BLaER1 (cell line): Measurements from ENCODE around the gene MAPT.

ENCODE experiments used
- H3K27ac ChIP-seq: shearing (Covaris generic); formaldehyde crosslinking; 2 replicates; pipeline ENCODE4 v1.8.1; 2022
- H3K27me3 ChIP-seq: shearing (Covaris generic); formaldehyde crosslinking; 2 replicates; pipeline ENCODE4 v1.8.1; 2022
- H3K36me3 ChIP-seq: shearing (Covaris generic); formaldehyde crosslinking; 2 replicates; pipeline ENCODE4 v1.8.1; 2022
- H3K4me1 ChIP-seq: shearing (Covaris generic); formaldehyde crosslinking; 2 replicates; pipeline ENCODE4 v1.8.1; 2022
- H3K4me2 ChIP-seq: shearing (Covaris generic); formaldehyde crosslinking; 2 replicates; pipeline ENCODE4 v1.8.1; 2022
- H3K4me3 ChIP-seq: shearing (Covaris generic); formaldehyde crosslinking; 2 replicates; pipeline ENCODE4 v1.8.1; 2022
- H3K9ac ChIP-seq: shearing (Covaris generic); formaldehyde crosslinking; 2 replicates; pipeline ENCODE4 v1.8.1; 2022
- H3K9me3 ChIP-seq: shearing (Covaris generic); formaldehyde crosslinking; 2 replicates; pipeline ENCODE4 v1.8.1; 2022
- H4K20me1 ChIP-seq: shearing (Covaris generic); formaldehyde crosslinking; 2 replicates; pipeline ENCODE4 v1.8.1; 2022
- Cebpa-rat ChIP-seq: shearing (Covaris generic); IDR thresholded peaks from 2 replicates; pipeline ENCODE4 v1.8.1; 2022

Gene MAPT

GRCh38 chr17:45948498-45948880 lies 54.1 kb downstream of the MAPT start:
- Histone ChIP-seq H3K4me1 (peaks cover 7% of the 10 kb centered on the region; the same call in 1 of the 2 replicates), H3K4me3 (no peak overlapping the region), H3K36me3 (no peaks in the 10 kb centered on the region), H4K20me1 (no peaks in the 10 kb centered on the region), H3K27me3 (peaks cover 22% of the 10 kb centered on the region), H3K9me3 (no peaks in the 10 kb centered on the region), H3K27ac (no peak overlapping the region), H3K9ac (no peak overlapping the region), H3K4me2 (no peak overlapping the region)
- TF ChIP-seq Cebpa-rat: no peak

GRCh38 chr17:45948881-45949624 lies 54.7 kb downstream of the MAPT start:
- peaks cover 22% of the 10 kb centered on the region for H3K27me3 ChIP-seq
- no peak overlapping the region for H3K4me2 ChIP-seq
- H3K27ac ChIP-seq: no peak overlapping the region
- no peak for TF ChIP-seq Cebpa-rat
- no peaks in the 10 kb centered on the region for H4K20me1 ChIP-seq
- H3K4me3 ChIP-seq: no peak overlapping the region
- H3K36me3 ChIP-seq: no peaks in the 10 kb centered on the region
- peaks cover 2% of the 10 kb centered on the region; the same call in 1 of the 2 replicates for H3K4me1 ChIP-seq
- H3K9ac ChIP-seq: no peak overlapping the region
- H3K9me3 ChIP-seq: no peaks in the 10 kb centered on the region

GRCh38 chr17:45949755-45950320 lies 55.5 kb downstream of the MAPT start:
- H4K20me1 ChIP-seq: no peaks in the 10 kb centered on the region
- H3K27me3 ChIP-seq: peaks cover 22% of the 10 kb centered on the region
- no peak for TF ChIP-seq Cebpa-rat
- no peak overlapping the region for H3K4me3 ChIP-seq
- H3K27ac ChIP-seq: no peak overlapping the region
- no peaks in the 10 kb centered on the region for H3K9me3 ChIP-seq
- H3K9ac ChIP-seq: no peak overlapping the region
- no peaks in the 10 kb centered on the region for H3K36me3 ChIP-seq
- no peaks in the 10 kb centered on the region for H3K4me1 ChIP-seq
- no peak overlapping the region for H3K4me2 ChIP-seq

- no peaks in the 10 kb centered on the region for H3K36me3 ChIP-seq
- no peak for TF ChIP-seq Cebpa-rat
- no peaks in the 10 kb centered on the region for H4K20me1 ChIP-seq
- no peak overlapping the region for H3K4me2 ChIP-seq
- no peak overlapping the region for H3K9ac ChIP-seq
- H3K9me3 ChIP-seq: no peaks in the 10 kb centered on the region
- no peak overlapping the region for H3K4me3 ChIP-seq
- no peaks in the 10 kb centered on the region for H3K4me1 ChIP-seq
- H3K27ac ChIP-seq: no peak overlapping the region
- peaks cover 22% of the 10 kb centered on the region for H3K27me3 ChIP-seq
Observed at GRCh38 chr17:45950888-45951287, 56.5 kb downstream of the MAPT start.

- no peak for TF ChIP-seq Cebpa-rat
- Histone ChIP-seq H3K36me3 (no peaks in the 10 kb centered on the region), H3K9ac (no peak overlapping the region), H3K9me3 (no peaks in the 10 kb centered on the region), H3K27me3 (peaks cover 22% of the 10 kb centered on the region), H3K27ac (no peak overlapping the region), H4K20me1 (no peaks in the 10 kb centered on the region), H3K4me1 (no peaks in the 10 kb centered on the region), H3K4me2 (no peak overlapping the region), H3K4me3 (no peak overlapping the region)
Observed at GRCh38 chr17:45951403-45951802, 57.0 kb downstream of the MAPT start.

GRCh38 chr17:45951941-45952340 lies 57.6 kb downstream of the MAPT start:
- no peaks in the 10 kb centered on the region for H3K36me3 ChIP-seq
- no peak overlapping the region for H3K9ac ChIP-seq
- peaks cover 22% of the 10 kb centered on the region for H3K27me3 ChIP-seq
- no peak for TF ChIP-seq Cebpa-rat
- H3K27ac ChIP-seq: no peak overlapping the region
- no peaks in the 10 kb centered on the region for H3K9me3 ChIP-seq
- H3K4me1 ChIP-seq: no peaks in the 10 kb centered on the region
- no peaks in the 10 kb centered on the region for H4K20me1 ChIP-seq
- H3K4me3 ChIP-seq: no peak overlapping the region
- no peak overlapping the region for H3K4me2 ChIP-seq

- H3K4me3 ChIP-seq: no peak overlapping the region
- no peak for TF ChIP-seq Cebpa-rat
Observed at GRCh38 chr17:45952814-45953320, 58.5 kb downstream of the MAPT start.

GRCh38 chr17:45953561-45953960 lies 59.2 kb downstream of the MAPT start:
- H3K9me3 ChIP-seq: no peaks in the 10 kb centered on the region
- H3K4me1 ChIP-seq: no peaks in the 10 kb centered on the region
- H3K27me3 ChIP-seq: peaks cover 18% of the 10 kb centered on the region
- H3K27ac ChIP-seq: no peak overlapping the region
- H3K36me3 ChIP-seq: no peaks in the 10 kb centered on the region
- no peak overlapping the region for H3K4me2 ChIP-seq
- no peak overlapping the region for H3K4me3 ChIP-seq
- H4K20me1 ChIP-seq: no peaks in the 10 kb centered on the region
- H3K9ac ChIP-seq: no peak overlapping the region
- no peak for TF ChIP-seq Cebpa-rat

More at GRCh38 chr17:45952814-45953320, 58.5 kb downstream of the MAPT start:
- Histone ChIP-seq H3K27ac (no peak overlapping the region), H3K27me3 (peaks cover 22% of the 10 kb centered on the region), H3K4me1 (no peaks in the 10 kb centered on the region), H3K36me3 (no peaks in the 10 kb centered on the region), H3K4me2 (no peak overlapping the region), H3K9ac (no peak overlapping the region), H3K9me3 (no peaks in the 10 kb centered on the region), H4K20me1 (no peaks in the 10 kb centered on the region)

- Histone ChIP-seq H3K36me3 (no peaks in the 10 kb centered on the region), H3K4me3 (no peak overlapping the region), H3K27ac (no peak overlapping the region), H3K4me2 (no peak overlapping the region), H4K20me1 (no peaks in the 10 kb centered on the region), H3K27me3 (peaks cover 4% of the 10 kb centered on the region), H3K9me3 (no peaks in the 10 kb centered on the region), H3K9ac (no peak overlapping the region), H3K4me1 (no peaks in the 10 kb centered on the region)
- TF ChIP-seq Cebpa-rat: no peak
Observed at GRCh38 chr17:45954914-45955313, 60.6 kb downstream of the MAPT start.

- H3K4me2 ChIP-seq: no peak overlapping the region
- no peak overlapping the region for H3K9ac ChIP-seq
- no peaks in the 10 kb centered on the region for H4K20me1 ChIP-seq
- no peaks in the 10 kb centered on the region for H3K9me3 ChIP-seq
- no peak overlapping the region for H3K4me3 ChIP-seq
- no peaks in the 10 kb centered on the region for H3K36me3 ChIP-seq
- H3K27ac ChIP-seq: no peak overlapping the region
- peaks cover under 1% of the 10 kb centered on the region; the same call in 1 of the 2 replicates for H3K27me3 ChIP-seq
- no peak for TF ChIP-seq Cebpa-rat
- H3K4me1 ChIP-seq: no peaks in the 10 kb centered on the region
Observed at GRCh38 chr17:45955326-45955725, 61.0 kb downstream of the MAPT start.
